Astrocyte (in vitro differentiated cells and primary cell): Measurements from ENCODE around the gene DEXI. TPM values are rescaled to one million over a fixed set of nuclear protein-coding genes. Genes with fewer than 3 reads are reported as not detected.

Experiments used
- DNase-seq: peaks from one replicate; pipeline ENCODE4 v3.0.0-alpha.2; 2010; ENCODE audit warnings: low read depth
- FAIRE-seq: peaks from 2 replicates; lab custom pipeline; 2011; peaks lifted over from hg19 to GRCh38; lab: Jason Lieb, UNC
- H2AFZ ChIP-seq: 2 replicates; pipeline ENCODE4 v1.6.0; 2012; ENCODE audit warnings: low read depth, low read length, inconsistent platforms
- H3K27ac ChIP-seq: 2 replicates; pipeline ENCODE4 v1.5.1; 2011; ENCODE audit warnings: low read depth, low read length, inconsistent platforms
- H3K27me3 ChIP-seq: 2 replicates; pipeline ENCODE4 v1.6.0; 2011; ENCODE audit warnings: low read length, inconsistent platforms; ENCODE audit not compliant: insufficient read depth
- H3K36me3 ChIP-seq: 2 replicates; pipeline ENCODE4 v1.5.1; 2011; ENCODE audit warnings: low read length, inconsistent platforms; ENCODE audit not compliant: insufficient read depth
- H3K4me1 ChIP-seq: 2 replicates; pipeline ENCODE4 v1.5.1; 2011; ENCODE audit warnings: low read length, inconsistent platforms; ENCODE audit not compliant: insufficient read depth
- H3K4me2 ChIP-seq: 2 replicates; pipeline ENCODE4 v1.6.0; 2012; ENCODE audit warnings: low read length, inconsistent platforms
- H3K4me3 ChIP-seq: 2 replicates; pipeline ENCODE4 v1.5.1; 2011; ENCODE audit warnings: low read depth, mild to moderate bottlenecking, low read length, inconsistent platforms; ENCODE audit not compliant: insufficient read depth
- H3K79me2 ChIP-seq: 2 replicates; pipeline ENCODE4 v1.6.0; 2012; ENCODE audit warnings: mild to moderate bottlenecking, low read length, inconsistent platforms; ENCODE audit not compliant: insufficient read depth
- H3K9ac ChIP-seq: 2 replicates; pipeline ENCODE4 v1.6.0; 2012; ENCODE audit warnings: mild to moderate bottlenecking, low read length, inconsistent platforms
- H3K9me3 ChIP-seq: 2 replicates; pipeline ENCODE4 v1.5.1; 2012; ENCODE audit warnings: low read depth, mild to moderate bottlenecking, low read length, inconsistent platforms; ENCODE audit not compliant: insufficient read depth
- H4K20me1 ChIP-seq: 2 replicates; pipeline ENCODE4 v1.6.0; 2012; ENCODE audit warnings: low read length, inconsistent platforms; ENCODE audit not compliant: insufficient read depth
- H3K27ac Mint-ChIP-seq: one replicate; pipeline ENCODE4 v1.8.0; 2021; ENCODE audit warnings: mild to moderate bottlenecking, mixed read lengths; ENCODE audit not compliant: unreplicated experiment
- H3K27me3 Mint-ChIP-seq: one replicate; pipeline ENCODE4 v1.8.0; 2021; ENCODE audit warnings: low read depth, mixed read lengths; ENCODE audit not compliant: unreplicated experiment
- H3K36me3 Mint-ChIP-seq: one replicate; pipeline ENCODE4 v1.8.0; 2021; ENCODE audit warnings: low read depth, mixed read lengths; ENCODE audit not compliant: unreplicated experiment
- H3K4me1 Mint-ChIP-seq: one replicate; pipeline ENCODE4 v1.8.0; 2021; ENCODE audit warnings: low read depth, mixed read lengths; ENCODE audit not compliant: unreplicated experiment
- H3K4me3 Mint-ChIP-seq: one replicate; pipeline ENCODE4 v1.8.0; 2021; ENCODE audit warnings: mild to moderate bottlenecking, moderate library complexity, mixed read lengths; ENCODE audit not compliant: unreplicated experiment
- H3K9me3 Mint-ChIP-seq: one replicate; pipeline ENCODE4 v1.8.0; 2021; ENCODE audit warnings: mild to moderate bottlenecking, mixed read lengths; ENCODE audit not compliant: unreplicated experiment
- EZH2 ChIP-seq: IDR thresholded peaks from 2 replicates; pipeline ENCODE4 v1.6.1; 2012; ENCODE audit warnings: mild to moderate bottlenecking, low read length, inconsistent platforms; ENCODE audit not compliant: insufficient read depth
- total RNA-seq: library from RNA; stranded (reverse); gene quantifications from 2 replicates; pipeline ENCODE4 v1.2.1, GENCODE V29; 2021
- TF ChIP-seq, protein P1 (sequence below): IDR thresholded peaks from 2 replicates; pipeline ENCODE4 v1.5.1; 2011; ENCODE audit warnings: low read depth, mild to moderate bottlenecking, inconsistent platforms, low read length, moderate library complexity; ENCODE audit not compliant: insufficient read depth

DEXI gene
- total RNA-seq, 1 donor from 2014 or later: 39.8 TPM

- Mint-ChIP-seq H3K36me3 (no peaks in the 10 kb centered on the region), H3K4me1 (no peaks in the 10 kb centered on the region), H3K4me3 (no peak overlapping the region), H3K27me3 (peaks cover 52% of the 10 kb centered on the region), H3K27ac (no peak overlapping the region), H3K9me3 (peaks cover 3% of the 10 kb centered on the region)
- Histone ChIP-seq H3K27ac (no peak overlapping the region), H3K4me3 (no peak overlapping the region), H3K36me3 (no peaks in the 10 kb centered on the region), H3K4me2 (no peak overlapping the region), H3K9ac (no peak overlapping the region), H3K27me3 (peaks cover 6% of the 10 kb centered on the region), H3K4me1 (no peaks in the 10 kb centered on the region), H2AFZ (no peak overlapping the region), H4K20me1 (no peaks in the 10 kb centered on the region), H3K79me2 (no peaks in the 10 kb centered on the region), H3K9me3 (no peaks in the 10 kb centered on the region)
- FAIRE-seq: no peak
- no peak for DNase-seq
- no peak for TF ChIP-seq EZH2
- TF ChIP-seq, protein P1, sequence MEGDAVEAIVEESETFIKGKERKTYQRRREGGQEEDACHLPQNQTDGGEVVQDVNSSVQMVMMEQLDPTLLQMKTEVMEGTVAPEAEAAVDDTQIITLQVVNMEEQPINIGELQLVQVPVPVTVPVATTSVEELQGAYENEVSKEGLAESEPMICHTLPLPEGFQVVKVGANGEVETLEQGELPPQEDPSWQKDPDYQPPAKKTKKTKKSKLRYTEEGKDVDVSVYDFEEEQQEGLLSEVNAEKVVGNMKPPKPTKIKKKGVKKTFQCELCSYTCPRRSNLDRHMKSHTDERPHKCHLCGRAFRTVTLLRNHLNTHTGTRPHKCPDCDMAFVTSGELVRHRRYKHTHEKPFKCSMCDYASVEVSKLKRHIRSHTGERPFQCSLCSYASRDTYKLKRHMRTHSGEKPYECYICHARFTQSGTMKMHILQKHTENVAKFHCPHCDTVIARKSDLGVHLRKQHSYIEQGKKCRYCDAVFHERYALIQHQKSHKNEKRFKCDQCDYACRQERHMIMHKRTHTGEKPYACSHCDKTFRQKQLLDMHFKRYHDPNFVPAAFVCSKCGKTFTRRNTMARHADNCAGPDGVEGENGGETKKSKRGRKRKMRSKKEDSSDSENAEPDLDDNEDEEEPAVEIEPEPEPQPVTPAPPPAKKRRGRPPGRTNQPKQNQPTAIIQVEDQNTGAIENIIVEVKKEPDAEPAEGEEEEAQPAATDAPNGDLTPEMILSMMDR: no peak
Measured at GRCh38 chr16:10907757-10908045, 34.6 kb downstream of the DEXI start.

DNA sequence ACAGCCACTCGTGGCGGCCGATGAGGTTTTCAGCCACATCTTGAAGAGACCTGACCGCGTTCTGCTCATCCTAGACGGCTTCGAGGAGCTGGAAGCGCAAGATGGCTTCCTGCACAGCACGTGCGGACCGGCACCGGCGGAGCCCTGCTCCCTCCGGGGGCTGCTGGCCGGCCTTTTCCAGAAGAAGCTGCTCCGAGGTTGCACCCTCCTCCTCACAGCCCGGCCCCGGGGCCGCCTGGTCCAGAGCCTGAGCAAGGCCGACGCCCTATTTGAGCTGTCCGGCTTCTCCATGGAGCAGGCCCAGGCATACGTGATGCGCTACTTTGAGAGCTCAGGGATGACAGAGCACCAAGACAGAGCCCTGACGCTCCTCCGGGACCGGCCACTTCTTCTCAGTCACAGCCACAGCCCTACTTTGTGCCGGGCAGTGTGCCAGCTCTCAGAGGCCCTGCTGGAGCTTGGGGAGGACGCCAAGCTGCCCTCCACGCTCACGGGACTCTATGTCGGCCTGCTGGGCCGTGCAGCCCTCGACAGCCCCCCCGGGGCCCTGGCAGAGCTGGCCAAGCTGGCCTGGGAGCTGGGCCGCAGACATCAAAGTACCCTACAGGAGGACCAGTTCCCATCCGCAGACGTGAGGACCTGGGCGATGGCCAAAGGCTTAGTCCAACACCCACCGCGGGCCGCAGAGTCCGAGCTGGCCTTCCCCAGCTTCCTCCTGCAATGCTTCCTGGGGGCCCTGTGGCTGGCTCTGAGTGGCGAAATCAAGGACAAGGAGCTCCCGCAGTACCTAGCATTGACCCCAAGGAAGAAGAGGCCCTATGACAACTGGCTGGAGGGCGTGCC lies 35.1 kb downstream of the DEXI start:
- Histone ChIP-seq H3K79me2 (no peaks in the 10 kb centered on the region), H2AFZ (no peak overlapping the region), H3K9ac (no peak overlapping the region), H3K36me3 (no peaks in the 10 kb centered on the region), H4K20me1 (no peaks in the 10 kb centered on the region), H3K9me3 (no peaks in the 10 kb centered on the region), H3K4me1 (no peaks in the 10 kb centered on the region), H3K4me3 (no peak overlapping the region), H3K4me2 (no peak overlapping the region), H3K27ac (no peak overlapping the region), H3K27me3 (peaks cover 6% of the 10 kb centered on the region)
- no peak for TF ChIP-seq EZH2
- TF ChIP-seq, protein P1: no peak
- no peak overlapping the region for H3K27ac Mint-ChIP-seq
- H3K27me3 Mint-ChIP-seq: peaks cover 52% of the 10 kb centered on the region
- DNase-seq (no peak), FAIRE-seq (no peak)
- peaks cover 8% of the 10 kb centered on the region for H3K9me3 Mint-ChIP-seq
- no peak overlapping the region for H3K4me3 Mint-ChIP-seq
- H3K36me3 Mint-ChIP-seq: no peaks in the 10 kb centered on the region
- H3K4me1 Mint-ChIP-seq: no peaks in the 10 kb centered on the region

DNA sequence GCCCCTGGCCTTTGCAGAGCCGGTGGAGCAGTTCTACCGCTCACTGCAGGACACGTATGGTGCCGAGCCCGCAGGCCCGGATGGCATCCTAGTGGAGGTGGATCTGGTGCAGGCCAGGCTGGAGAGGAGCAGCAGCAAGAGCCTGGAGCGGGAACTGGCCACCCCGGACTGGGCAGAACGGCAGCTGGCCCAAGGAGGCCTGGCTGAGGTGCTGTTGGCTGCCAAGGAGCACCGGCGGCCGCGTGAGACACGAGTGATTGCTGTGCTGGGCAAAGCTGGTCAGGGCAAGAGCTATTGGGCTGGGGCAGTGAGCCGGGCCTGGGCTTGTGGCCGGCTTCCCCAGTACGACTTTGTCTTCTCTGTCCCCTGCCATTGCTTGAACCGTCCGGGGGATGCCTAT lies 35.8 kb downstream of the DEXI start:
- H3K27ac ChIP-seq: no peak overlapping the region
- H3K4me1 ChIP-seq: no peaks in the 10 kb centered on the region
- no peak overlapping the region for H3K4me3 ChIP-seq
- peaks cover 6% of the 10 kb centered on the region for H3K27me3 ChIP-seq
- H3K9me3 ChIP-seq: no peaks in the 10 kb centered on the region
- H3K79me2 ChIP-seq: no peaks in the 10 kb centered on the region
- FAIRE-seq (no peak), DNase-seq (no peak)
- no peak overlapping the region for H2AFZ ChIP-seq
- no peak overlapping the region for H3K4me2 ChIP-seq
- peaks cover 48% of the 10 kb centered on the region for H3K27me3 Mint-ChIP-seq
- H3K9ac ChIP-seq: no peak overlapping the region
- no peaks in the 10 kb centered on the region for H4K20me1 ChIP-seq
- no peaks in the 10 kb centered on the region for H3K36me3 Mint-ChIP-seq
- TF ChIP-seq EZH2: no peak
- TF ChIP-seq, protein P1: no peak
- no peak overlapping the region for H3K27ac Mint-ChIP-seq
- no peak overlapping the region for H3K4me3 Mint-ChIP-seq
- no peaks in the 10 kb centered on the region for H3K36me3 ChIP-seq
- H3K4me1 Mint-ChIP-seq: no peaks in the 10 kb centered on the region
- peaks cover 11% of the 10 kb centered on the region for H3K9me3 Mint-ChIP-seq
